ENCODE measurements around the gene IL22RA1.

GRCh38 chr1:24164004-24164403 is 21.1 kb upstream of the IL22RA1 start:
- TF ChIP-seq CTCF (IDR thresholded peaks at IDR 0.05; ENCODE audit: insufficient read depth, low read length, poor library complexity, severe bottlenecking) (no peak), EZH2phosphoT487 (conservative IDR thresholded peaks at IDR 0.05; ENCODE audit: low read length) (no peak)
